HFFc6 (cell line): ENCODE results near the gene SLC25A34. TPM values are rescaled to one million over a fixed set of nuclear protein-coding genes. Genes with fewer than 3 reads are reported as not detected.

Experiments
- DNase-seq: peaks from one replicate; pipeline ENCODE4 v3.0.0-alpha.2; 2018
- H3K27ac Mint-ChIP-seq: 2 replicates; pipeline ENCODE4 v1.8.0; 2020; ENCODE audit warnings: mild to moderate bottlenecking, mixed read lengths
- H3K27me3 Mint-ChIP-seq: 2 replicates; pipeline ENCODE4 v1.8.0; 2021; ENCODE audit warnings: mild to moderate bottlenecking, moderate library complexity, mixed read lengths; ENCODE audit not compliant: insufficient read depth
- H3K36me3 Mint-ChIP-seq: 2 replicates; pipeline ENCODE4 v1.8.0; 2021; ENCODE audit warnings: low read depth, mixed read lengths
- H3K4me1 Mint-ChIP-seq: 2 replicates; pipeline ENCODE4 v1.8.0; 2020; ENCODE audit warnings: low read depth, mixed read lengths
- H3K4me3 Mint-ChIP-seq: 2 replicates; pipeline ENCODE4 v1.8.0; 2020; ENCODE audit warnings: mild to moderate bottlenecking, moderate library complexity, mixed read lengths
- H3K9me3 Mint-ChIP-seq: 2 replicates; pipeline ENCODE4 v1.8.0; 2020; ENCODE audit warnings: mild to moderate bottlenecking, mixed read lengths
- total RNA-seq, 6 experiments: library from RNA; stranded (reverse); fragmentation: NEBNext Ultra II Directional; extraction: Animal tissue kit (Norgen Biotek cat#: 25700); gene quantifications; 2 replicates in 1 of 6; 3 replicates in 5 of 6; pipeline ENCODE4 v1.2.3, GENCODE V29; 2021
- TF ChIP-seq, protein P1 (sequence below): fragments of 200-600 bp; sonication (generic); IDR thresholded peaks from 2 replicates; pipeline ENCODE4 v1.5.0; 2021; ENCODE audit warnings: antibody characterized with exemption, mild to moderate bottlenecking

Gene SLC25A34
- total RNA-seq, 6 experiments from 2014 or later, result 0.26 to 0.68 (median 0.43) TPM

DNA sequence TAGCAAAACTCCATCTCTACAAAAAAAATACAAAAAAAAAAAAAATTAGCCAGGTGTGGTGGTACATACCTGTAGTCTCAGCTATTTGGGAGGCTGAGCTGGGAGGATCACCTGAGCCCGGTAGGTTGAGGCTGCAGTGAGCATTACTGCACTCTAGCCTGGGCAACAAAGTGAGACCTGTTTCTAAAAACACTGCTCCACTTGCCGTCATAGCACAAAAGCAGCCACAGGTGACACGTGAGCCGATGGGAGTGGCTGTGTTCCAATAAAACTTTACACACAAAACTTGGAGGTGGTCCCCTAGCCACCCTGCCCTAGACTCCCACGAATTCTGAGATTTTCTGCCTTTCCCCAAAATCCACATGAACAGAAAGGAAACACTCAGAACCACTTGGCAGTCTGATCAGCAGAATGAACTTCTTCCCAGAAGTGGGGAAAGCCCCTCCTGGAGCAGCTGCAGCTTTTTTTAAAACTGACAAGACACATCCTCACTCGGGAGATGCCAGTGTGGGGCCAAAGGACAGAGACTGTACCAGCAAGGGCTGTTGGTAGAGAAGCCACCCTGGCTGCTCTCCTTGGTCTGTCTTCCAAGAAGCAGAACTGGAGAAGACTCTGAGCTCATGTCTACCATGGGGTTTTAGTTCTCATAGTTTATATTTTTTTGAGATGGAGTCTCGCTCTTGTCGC is 28.7 kb upstream of the SLC25A34 start:
- H3K36me3 Mint-ChIP-seq, result peaks cover 8% of the 10 kb centered on the region
- peaks cover 2% of the 10 kb centered on the region; the same call in 1 of the 2 replicates for H3K27me3 Mint-ChIP-seq
- H3K4me1 Mint-ChIP-seq, result peaks cover 23% of the 10 kb centered on the region
- no peaks in the 10 kb centered on the region for H3K9me3 Mint-ChIP-seq
- TF ChIP-seq, protein P1, sequence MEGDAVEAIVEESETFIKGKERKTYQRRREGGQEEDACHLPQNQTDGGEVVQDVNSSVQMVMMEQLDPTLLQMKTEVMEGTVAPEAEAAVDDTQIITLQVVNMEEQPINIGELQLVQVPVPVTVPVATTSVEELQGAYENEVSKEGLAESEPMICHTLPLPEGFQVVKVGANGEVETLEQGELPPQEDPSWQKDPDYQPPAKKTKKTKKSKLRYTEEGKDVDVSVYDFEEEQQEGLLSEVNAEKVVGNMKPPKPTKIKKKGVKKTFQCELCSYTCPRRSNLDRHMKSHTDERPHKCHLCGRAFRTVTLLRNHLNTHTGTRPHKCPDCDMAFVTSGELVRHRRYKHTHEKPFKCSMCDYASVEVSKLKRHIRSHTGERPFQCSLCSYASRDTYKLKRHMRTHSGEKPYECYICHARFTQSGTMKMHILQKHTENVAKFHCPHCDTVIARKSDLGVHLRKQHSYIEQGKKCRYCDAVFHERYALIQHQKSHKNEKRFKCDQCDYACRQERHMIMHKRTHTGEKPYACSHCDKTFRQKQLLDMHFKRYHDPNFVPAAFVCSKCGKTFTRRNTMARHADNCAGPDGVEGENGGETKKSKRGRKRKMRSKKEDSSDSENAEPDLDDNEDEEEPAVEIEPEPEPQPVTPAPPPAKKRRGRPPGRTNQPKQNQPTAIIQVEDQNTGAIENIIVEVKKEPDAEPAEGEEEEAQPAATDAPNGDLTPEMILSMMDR, result no peak
- no peak overlapping the region for H3K27ac Mint-ChIP-seq
- DNase-seq, result no peak
- no peak overlapping the region for H3K4me3 Mint-ChIP-seq

DNA sequence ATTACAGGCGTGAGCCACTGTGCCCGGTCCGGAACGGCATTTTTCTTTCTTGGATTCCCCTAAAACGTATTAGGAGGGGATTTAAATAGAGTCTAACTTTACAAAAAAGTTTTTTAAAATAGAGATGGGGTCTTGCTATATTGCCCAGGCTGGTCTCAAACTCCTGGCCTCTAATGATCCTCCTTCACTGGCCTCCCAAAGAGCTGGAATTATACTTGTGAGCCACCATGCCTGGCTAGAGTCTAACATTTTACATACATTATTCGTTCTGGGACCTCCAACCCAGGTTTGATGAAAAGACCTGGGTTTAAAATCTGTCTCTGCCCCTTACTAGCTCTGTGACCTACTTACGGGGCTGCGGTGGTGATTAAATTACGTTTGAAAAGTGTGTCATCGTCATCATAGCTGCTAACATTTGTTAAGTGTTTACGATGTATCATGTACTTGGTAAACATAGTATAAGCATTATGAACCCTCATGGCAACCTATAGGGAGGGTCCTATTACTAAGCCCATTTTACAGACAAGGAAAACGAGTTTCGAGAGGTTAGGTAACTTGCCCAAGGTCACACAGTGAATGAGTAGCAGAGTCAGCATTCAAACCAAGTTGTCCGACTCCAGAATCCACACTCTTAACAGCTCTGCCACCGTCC is 27.4 kb upstream of the SLC25A34 start:
- Mint-ChIP-seq H3K4me3 (no peak overlapping the region), H3K36me3 (peaks cover 8% of the 10 kb centered on the region), H3K27me3 (peaks cover 2% of the 10 kb centered on the region; the same call in 1 of the 2 replicates), H3K9me3 (no peaks in the 10 kb centered on the region), H3K4me1 (peaks cover 14% of the 10 kb centered on the region), H3K27ac (no peak overlapping the region)
- no peak for DNase-seq
- TF ChIP-seq, protein P1, result no peak

DNA sequence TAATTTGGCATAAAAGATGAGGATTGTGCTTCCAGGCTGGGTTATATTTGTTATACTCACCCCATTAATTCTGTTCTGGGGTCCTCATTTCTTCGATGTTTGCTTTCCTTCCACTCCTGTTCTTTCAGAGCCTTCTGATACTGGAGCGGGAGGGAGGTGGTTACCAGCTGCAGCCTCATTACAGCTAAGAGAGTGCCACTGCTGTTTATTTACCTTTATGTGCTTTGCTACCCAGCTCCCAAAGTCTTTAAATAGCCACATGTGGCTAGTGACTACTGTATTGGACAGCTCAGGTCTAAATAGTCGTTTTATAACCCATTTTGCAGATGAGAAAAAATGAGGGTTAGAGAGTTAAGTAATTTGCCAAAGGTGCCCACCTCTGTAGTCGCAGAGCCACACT is 26.8 kb upstream of the SLC25A34 start:
- no peak for DNase-seq
- TF ChIP-seq, protein P1, result no peak
- peaks cover 8% of the 10 kb centered on the region for H3K36me3 Mint-ChIP-seq
- no peaks in the 10 kb centered on the region for H3K9me3 Mint-ChIP-seq
- H3K27me3 Mint-ChIP-seq, result peaks cover 2% of the 10 kb centered on the region; the same call in 1 of the 2 replicates
- peaks cover 9% of the 10 kb centered on the region for H3K4me1 Mint-ChIP-seq
- H3K4me3 Mint-ChIP-seq, result no peak overlapping the region
- H3K27ac Mint-ChIP-seq, result no peak overlapping the region

DNA sequence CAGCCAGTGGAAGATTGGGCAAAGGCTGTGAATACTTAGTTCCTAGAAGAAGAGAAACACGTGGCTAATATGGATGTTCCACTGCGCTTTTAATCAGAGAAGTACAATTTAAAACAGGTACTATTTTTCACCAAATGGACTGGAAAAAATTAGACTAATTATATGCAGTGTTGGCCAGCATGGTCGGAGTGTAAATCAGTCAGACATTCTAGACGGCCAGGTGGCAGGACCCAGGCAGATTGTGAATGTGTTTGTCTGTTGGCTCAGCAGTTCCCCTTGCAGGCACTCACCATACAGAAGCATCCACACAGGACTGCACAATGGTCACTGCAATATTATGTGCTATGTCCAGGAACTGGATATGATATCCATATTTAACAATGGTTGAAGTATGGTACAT is 23.9 kb upstream of the SLC25A34 start:
- TF ChIP-seq, protein P1, result no peak
- no peak for DNase-seq
- Mint-ChIP-seq H3K9me3 (no peaks in the 10 kb centered on the region), H3K4me3 (no peak overlapping the region), H3K4me1 (peaks cover 8% of the 10 kb centered on the region), H3K27ac (no peak overlapping the region), H3K27me3 (no peaks in the 10 kb centered on the region), H3K36me3 (no peaks in the 10 kb centered on the region)

DNA sequence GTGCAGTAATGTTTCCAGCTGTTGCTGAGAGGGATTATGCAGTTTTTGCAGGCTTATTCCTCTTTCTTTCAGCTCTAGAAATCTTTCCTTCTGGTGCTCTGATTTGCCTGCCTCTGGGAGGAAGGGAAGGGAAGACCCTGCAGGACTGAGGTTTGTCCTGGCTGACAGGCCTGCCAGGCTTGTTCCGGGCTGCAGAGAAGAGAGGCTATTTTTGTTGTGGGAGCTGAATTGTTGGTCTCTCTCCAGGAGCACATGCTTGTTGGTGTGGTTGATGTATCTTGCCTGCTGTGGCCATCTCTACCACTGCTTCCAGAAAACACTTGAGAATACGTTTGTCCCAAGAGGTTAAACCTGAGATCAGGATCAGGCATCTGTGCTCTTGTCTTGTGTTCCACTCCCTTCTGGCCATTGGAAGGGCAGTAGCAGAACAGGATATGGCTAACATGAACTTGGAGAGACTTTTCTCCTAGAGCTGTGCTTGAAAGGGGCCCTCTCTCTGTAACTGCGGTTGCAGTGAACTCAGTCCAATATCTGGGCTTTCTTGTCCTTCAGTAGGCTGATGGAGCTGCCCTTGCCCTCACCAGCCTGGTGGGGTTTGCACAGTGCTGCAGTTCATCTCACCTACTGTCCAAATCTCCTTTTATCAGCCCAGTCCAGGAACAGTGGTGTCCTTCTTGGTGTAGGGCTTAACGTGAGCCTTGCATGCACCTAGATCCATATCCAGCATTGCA is 21.5 kb upstream of the SLC25A34 start:
- H3K27ac Mint-ChIP-seq, result peak overlapping the region; percentile 47

More for the DNA sequence above, 21.5 kb upstream of the SLC25A34 start:
- peaks cover 4% of the 10 kb centered on the region; the same call in 1 of the 2 replicates for H3K27me3 Mint-ChIP-seq
- TF ChIP-seq, protein P1, result no peak
- no peak overlapping the region for H3K4me3 Mint-ChIP-seq
- no peaks in the 10 kb centered on the region for H3K9me3 Mint-ChIP-seq
- H3K4me1 Mint-ChIP-seq, result peaks cover 8% of the 10 kb centered on the region
- peaks cover 4% of the 10 kb centered on the region; the same call in 1 of the 2 replicates for H3K36me3 Mint-ChIP-seq
- DNase-seq, result peak; percentile 13
